IMR-90 (cell line): ENCODE data around the gene A3GALT2.

Experiments used
- CEBPB ChIP-seq: IDR thresholded peaks from 2 replicates; pipeline ENCODE4 v1.6.1; 2012; ENCODE audit warnings: low read depth, low read length, improper control_type of control experiment
- CHD1 ChIP-seq: IDR thresholded peaks from 2 replicates; pipeline ENCODE4 v1.6.1; 2012; ENCODE audit warnings: low read depth, low read length, improper control_type of control experiment
- CTCF ChIP-seq: conservative IDR thresholded peaks from 2 replicates; pipeline ENCODE4 v1.5.1; 2012; ENCODE audit warnings: mild to moderate bottlenecking, low read depth, low read length, improper control_type of control experiment
- FOS ChIP-seq: fragments of 150-350 bp; IDR thresholded peaks from 2 replicates; pipeline ENCODE4 v1.6.1; 2016; ENCODE audit warnings: low read depth, low read length
- MAFK ChIP-seq: IDR thresholded peaks from 2 replicates; pipeline ENCODE4 v1.6.1; 2012; ENCODE audit warnings: low read depth, low read length, improper control_type of control experiment
- MAZ ChIP-seq: IDR thresholded peaks from 2 replicates; pipeline ENCODE4 v1.6.1; 2012; ENCODE audit warnings: low read depth, mild to moderate bottlenecking, low read length, improper control_type of control experiment, moderate library complexity, borderline replicate concordance
- MXI1 ChIP-seq: IDR thresholded peaks from 2 replicates; pipeline ENCODE4 v1.6.1; 2012; ENCODE audit warnings: low read depth, mild to moderate bottlenecking, low read length, moderate library complexity, borderline replicate concordance
- NFE2L2 ChIP-seq: fragments of 150-350 bp; IDR thresholded peaks from 2 replicates; pipeline ENCODE4 v1.6.1; 2016; ENCODE audit warnings: low read depth, mild to moderate bottlenecking, low read length
- POLR2A ChIP-seq: IDR thresholded peaks from 2 replicates; pipeline ENCODE4 v1.6.1; 2012; ENCODE audit warnings: mild to moderate bottlenecking, low read depth, low read length
- RAD21 ChIP-seq: IDR thresholded peaks from 2 replicates; pipeline ENCODE4 v1.6.1; 2012; ENCODE audit warnings: low read length, improper control_type of control experiment
- RCOR1 ChIP-seq: IDR thresholded peaks from 2 replicates; pipeline ENCODE4 v1.6.1; 2012; ENCODE audit warnings: mild to moderate bottlenecking, low read length, improper control_type of control experiment; ENCODE audit not compliant: insufficient replicate concordance
- RFX5 ChIP-seq: IDR thresholded peaks from 2 replicates; pipeline ENCODE4 v1.8.0; 2012; ENCODE audit warnings: low read depth, mild to moderate bottlenecking, low read length, moderate library complexity
- SMC3 ChIP-seq: fragments of 150-350 bp; IDR thresholded peaks from 2 replicates; pipeline ENCODE4 v1.6.1; 2016; ENCODE audit warnings: low read depth, mild to moderate bottlenecking, antibody characterized with exemption, low read length, moderate library complexity
- USF2 ChIP-seq: fragments of 150-350 bp; IDR thresholded peaks from 2 replicates; pipeline ENCODE4 v1.6.1; 2017; ENCODE audit warnings: mild to moderate bottlenecking, antibody characterized with exemption, low read length, low read depth

- TF ChIP-seq CTCF (no peak), FOS (no peak), RFX5 (no peak), USF2 (no peak), MAZ (no peak), MAFK (no peak), POLR2A (no peak), RAD21 (no peak), NFE2L2 (no peak), SMC3 (no peak), MXI1 (no peak), CEBPB (no peak), RCOR1 (no peak), CHD1 (no peak)
These were observed 54.9 kb downstream of the A3GALT2 start for GRCh38 chr1:33265780-33266605.
